Fibroblast of villous mesenchyme (primary cell): Measurements from ENCODE around the gene CNMD. TPM values are rescaled to one million over a fixed set of nuclear protein-coding genes. Genes with fewer than 3 reads are reported as not detected.
"Not testable (repeated sequence)": the region's sequence is repeated elsewhere in the genome, so short reads cannot be mapped to it uniquely, and the experiment has no call there.

Source experiments
- DNase-seq: peaks from one replicate; pipeline ENCODE4 v3.0.0-alpha.2; 2010; ENCODE audit warnings: low read depth
- H3K4me3 ChIP-seq: 2 replicates; pipeline ENCODE4 v1.5.1; 2011; ENCODE audit warnings: low read depth, mild to moderate bottlenecking, low read length
- CTCF ChIP-seq: IDR thresholded peaks from 2 replicates; pipeline ENCODE4 v1.5.1; 2012; ENCODE audit warnings: low read depth, mild to moderate bottlenecking, low read length; ENCODE audit not compliant: insufficient read depth
- total RNA-seq: library from RNA; depleted of rRNA; stranded (reverse); fragments of >200 nt; gene quantifications from 2 replicates; pipeline ENCODE4 v1.2.3, GENCODE V29; 2012

The CNMD gene
- total RNA-seq, 1 donor: not detected

- no peak for TF ChIP-seq CTCF
- no peak overlapping the region for H3K4me3 ChIP-seq
- peak; percentile 65 for DNase-seq
Measured at GRCh38 chr13:52695856-52696255, 43.8 kb downstream of the CNMD start.

GRCh38 chr13:52686376-52686775 is 53.2 kb downstream of the CNMD start:
- no peak for TF ChIP-seq CTCF
- peak; percentile 2 for DNase-seq
- no peak overlapping the region for H3K4me3 ChIP-seq

DNA sequence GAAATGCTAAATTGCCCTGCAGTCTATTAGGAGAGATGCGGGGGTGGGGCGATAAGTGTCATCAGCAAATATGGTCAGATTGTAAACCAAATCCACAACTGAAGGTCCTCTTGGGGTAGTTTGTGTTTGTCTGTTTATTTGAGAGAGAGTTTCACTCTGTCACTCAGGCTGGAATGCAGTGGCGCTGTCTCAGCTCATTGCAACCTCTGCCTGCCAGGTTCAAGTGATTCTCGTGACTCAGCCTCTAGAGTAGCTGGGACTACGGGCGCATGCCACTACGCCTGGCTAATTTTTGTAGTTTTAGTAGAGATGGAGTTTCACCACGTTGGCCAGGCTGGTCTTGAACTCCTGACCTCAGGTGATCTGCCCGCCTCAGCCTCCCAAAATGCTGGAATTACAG is 53.8 kb downstream of the CNMD start:
- H3K4me3 ChIP-seq, DNase-seq: not testable (repeated sequence)

GRCh38 chr13:52677823-52678222 is 61.8 kb downstream of the CNMD start:
- no peak for TF ChIP-seq CTCF
- DNase-seq: no peak
- H3K4me3 ChIP-seq: no peak overlapping the region

GRCh38 chr13:52673465-52673864 is 66.2 kb downstream of the CNMD start:
- no peak overlapping the region for H3K4me3 ChIP-seq
- DNase-seq: no peak
- TF ChIP-seq CTCF: no peak

GRCh38 chr13:52670726-52671125 is 68.9 kb downstream of the CNMD start:
- TF ChIP-seq CTCF: no peak
- DNase-seq: no peak
- H3K4me3 ChIP-seq: no peak overlapping the region

- no peak for DNase-seq
- no peak overlapping the region for H3K4me3 ChIP-seq
- no peak for TF ChIP-seq CTCF
Measured at GRCh38 chr13:52669677-52670076, 69.9 kb downstream of the CNMD start.
